HepG2 (cell line): Measurements from ENCODE around the gene ALDOA. TPM values are rescaled to one million over a fixed set of nuclear protein-coding genes. Genes with fewer than 3 reads are reported as not detected.

Experiments
- ERF ChIP-seq: IDR thresholded peaks from 2 replicates; pipeline ENCODE4 v1.6.1; 2018; ENCODE audit warnings: missing biosample characterization, missing genetic modification reagents
- GATAD1 ChIP-seq: IDR thresholded peaks from 2 replicates; pipeline ENCODE4 v1.6.1; 2016; ENCODE audit warnings: missing genetic modification reagents, missing compliant biosample characterization
- JUN ChIP-seq: sonication (generic); formaldehyde crosslinking; IDR thresholded peaks from 2 replicates; pipeline ENCODE4 v1.4.0; 2020; ENCODE audit warnings: mild to moderate bottlenecking, missing genetic modification reagents
- KDM2A ChIP-seq: sonication (generic); formaldehyde crosslinking; IDR thresholded peaks from 2 replicates; pipeline ENCODE4 v1.4.0; 2020; ENCODE audit warnings: low read depth, missing genetic modification reagents, borderline replicate concordance
- KDM5B ChIP-seq: sonication (generic); formaldehyde crosslinking; IDR thresholded peaks from 2 replicates; pipeline ENCODE4 v1.4.0; 2020; ENCODE audit warnings: missing genetic modification reagents, mild to moderate bottlenecking, borderline replicate concordance
- MYC ChIP-seq: sonication (generic); formaldehyde crosslinking; IDR thresholded peaks from 2 replicates; pipeline ENCODE4 v1.9.0; 2021; ENCODE audit warnings: missing genetic modification reagents, borderline replicate concordance
- RXRA ChIP-seq: sonication (generic); formaldehyde crosslinking; IDR thresholded peaks from 2 replicates; pipeline ENCODE4 v1.5.1; 2020; ENCODE audit warnings: missing genetic modification reagents
- SIX4 ChIP-seq: sonication (generic); formaldehyde crosslinking; IDR thresholded peaks from 2 replicates; pipeline ENCODE4 v1.4.0; 2020; ENCODE audit warnings: missing genetic modification reagents
- SUZ12 ChIP-seq: fragments of 150-350 bp; IDR thresholded peaks from 2 replicates; pipeline ENCODE4 v1.6.1; 2014; ENCODE audit warnings: low read depth, low read length
- TEAD3 ChIP-seq: optimal IDR thresholded peaks from 2 replicates; pipeline ENCODE3; 2016; ENCODE audit warnings: borderline replicate concordance
- ZBTB7B ChIP-seq: sonication (generic); formaldehyde crosslinking; IDR thresholded peaks from 2 replicates; pipeline ENCODE4 v1.4.0; 2020; ENCODE audit warnings: missing genetic modification reagents
- ZFY ChIP-seq: sonication (generic); formaldehyde crosslinking; IDR thresholded peaks from 2 replicates; pipeline ENCODE4 v1.4.0; 2020; ENCODE audit warnings: missing genetic modification reagents
- ZNF33A ChIP-seq: sonication (generic); formaldehyde crosslinking; IDR thresholded peaks from 2 replicates; pipeline ENCODE4 v1.5.1; 2020; ENCODE audit warnings: missing genetic modification reagents, mild to moderate bottlenecking, moderate library complexity, borderline replicate concordance
- ZNF350 ChIP-seq: sonication (generic); formaldehyde crosslinking; IDR thresholded peaks from 2 replicates; pipeline ENCODE4 v1.4.0; 2020; ENCODE audit warnings: mild to moderate bottlenecking, low read depth, missing genetic modification reagents, borderline replicate concordance
- ZNF83 ChIP-seq: sonication (generic); formaldehyde crosslinking; IDR thresholded peaks from 2 replicates; pipeline ENCODE4 v1.4.0; 2020; ENCODE audit warnings: missing genetic modification reagents, mild to moderate bottlenecking, borderline replicate concordance
- ZSCAN25 ChIP-seq: sonication (generic); formaldehyde crosslinking; IDR thresholded peaks from 2 replicates; pipeline ENCODE4 v1.8.0; 2022; ENCODE audit warnings: mild to moderate bottlenecking, missing genetic modification reagents
- polyA plus RNA-seq, 8 experiments: library from polyadenylated mRNA; depleted of rRNA in 3 of 8; stranded (reverse) in 7 of 8; unstranded in 1 of 8; fragments of >200 nt; fragmentation: Illumina TruSeq in 4 of 8; extraction: Trizol in 4 of 8; gene quantifications; 2 replicates each; pipeline versions ENCODE4 v1.2.1 to v1.2.3, GENCODE V29; 2011 to 2016; ENCODE audit warnings: low read depth in 4 of 8, missing spikeins in 1 of 8, mixed read lengths in 1 of 8; ENCODE audit not compliant: insufficient read depth in 1 of 8
- total RNA-seq, 5 experiments: library from RNA; depleted of rRNA; stranded (reverse); fragments of >200 nt; fragmentation: Illumina TruSeq; extraction: Trizol; gene quantifications; 2 replicates each; pipeline ENCODE4 v1.2.3, GENCODE V29; 2016; ENCODE audit warnings: low read depth in 1 of 5
- TF ChIP-seq, protein P1 (sequence below): sonication (generic); formaldehyde crosslinking; IDR thresholded peaks from 2 replicates; pipeline ENCODE4 v1.4.0; 2020; ENCODE audit warnings: missing genetic modification reagents
- TF ChIP-seq, protein P2 (sequence below): IDR thresholded peaks from 2 replicates; pipeline ENCODE4 v1.6.1; 2018; ENCODE audit warnings: missing genetic modification reagents
- TF ChIP-seq, protein P3 (sequence below): sonication (generic); formaldehyde crosslinking; IDR thresholded peaks from 2 replicates; pipeline ENCODE4 v1.4.0; 2020; ENCODE audit warnings: missing genetic modification reagents, borderline replicate concordance
- TF ChIP-seq, protein P4 (sequence below): sonication (generic); formaldehyde crosslinking; IDR thresholded peaks from 2 replicates; pipeline ENCODE4 v1.4.0; 2020; ENCODE audit warnings: missing genetic modification reagents

The ALDOA gene
- total and polyA plus RNA-seq, 2 of the 13 experiments (the other 11 are each of a cell fraction or from before 2014, with no cell fraction given) = 925 to 1,884 TPM

DNA sequence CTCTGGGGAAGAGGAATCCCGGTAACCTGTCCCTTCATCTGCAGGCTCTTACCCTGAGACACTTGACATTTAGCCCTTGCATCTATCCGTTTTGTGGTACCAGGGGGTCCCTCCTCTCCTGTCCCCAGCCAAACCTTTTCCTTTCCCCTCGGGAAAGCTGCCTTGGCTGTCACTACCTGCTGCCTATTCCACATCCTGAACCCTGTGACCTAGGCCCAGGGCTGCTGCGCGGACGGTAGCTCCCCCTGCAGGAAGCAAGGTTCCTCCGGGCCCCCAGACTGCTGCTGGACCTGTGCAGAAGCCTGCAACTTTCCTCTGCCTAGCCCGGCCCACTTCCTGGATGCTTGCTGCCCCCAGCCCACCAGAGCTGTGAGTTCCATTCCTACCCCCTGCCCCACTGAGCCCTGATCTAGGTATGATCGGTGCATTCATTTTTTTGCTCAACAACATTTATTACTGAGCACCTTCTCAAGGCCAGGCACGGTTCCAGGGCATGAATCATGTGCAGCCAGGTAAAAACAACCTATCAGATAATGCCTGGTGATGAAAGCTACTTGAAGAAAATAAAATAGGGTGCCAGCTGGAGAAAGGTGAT lies 10.5 kb upstream of the ALDOA start (continued):
- TF ChIP-seq KDM2A (peak; percentile 81; the same call in 1 of the 2 replicates), SUZ12 (0 out of 2 replicates have a peak, but pooled peaks have one; percentile 17), SIX4 (CRISPR knock-in tag) (no peak), ZBTB7B (CRISPR knock-in tag) (peak; percentile 36; the same call in 1 of the 2 replicates), TEAD3 (CRISPR knock-in tag) (peak; percentile 69), KDM5B (CRISPR knock-in tag) (0 out of 2 replicates have a peak, but pooled peaks have one; percentile 49), ZNF83 (CRISPR knock-in tag) (0 out of 2 replicates have a peak, but pooled peaks have one; percentile 79), ERF (CRISPR knock-in tag) (0 out of 2 replicates have a peak, but pooled peaks have one; percentile 22), ZNF33A (no peak), ZFY (CRISPR knock-in tag) (peak; percentile 61; the same call in 1 of the 2 replicates), ZNF350 (CRISPR knock-in tag) (peak; percentile 54; the same call in 1 of the 2 replicates), ZSCAN25 (peak; percentile 38; the same call in 1 of the 2 replicates), JUN (CRISPR knock-in tag) (0 out of 2 replicates have a peak, but pooled peaks have one; percentile 48), MYC (CRISPR knock-in tag) (peak; percentile 48; the same call in 1 of the 2 replicates), RXRA (peak; percentile 65; the same call in 1 of the 2 replicates), GATAD1 (peak; percentile 48; the same call in 1 of the 2 replicates)
- TF ChIP-seq, protein P1, sequence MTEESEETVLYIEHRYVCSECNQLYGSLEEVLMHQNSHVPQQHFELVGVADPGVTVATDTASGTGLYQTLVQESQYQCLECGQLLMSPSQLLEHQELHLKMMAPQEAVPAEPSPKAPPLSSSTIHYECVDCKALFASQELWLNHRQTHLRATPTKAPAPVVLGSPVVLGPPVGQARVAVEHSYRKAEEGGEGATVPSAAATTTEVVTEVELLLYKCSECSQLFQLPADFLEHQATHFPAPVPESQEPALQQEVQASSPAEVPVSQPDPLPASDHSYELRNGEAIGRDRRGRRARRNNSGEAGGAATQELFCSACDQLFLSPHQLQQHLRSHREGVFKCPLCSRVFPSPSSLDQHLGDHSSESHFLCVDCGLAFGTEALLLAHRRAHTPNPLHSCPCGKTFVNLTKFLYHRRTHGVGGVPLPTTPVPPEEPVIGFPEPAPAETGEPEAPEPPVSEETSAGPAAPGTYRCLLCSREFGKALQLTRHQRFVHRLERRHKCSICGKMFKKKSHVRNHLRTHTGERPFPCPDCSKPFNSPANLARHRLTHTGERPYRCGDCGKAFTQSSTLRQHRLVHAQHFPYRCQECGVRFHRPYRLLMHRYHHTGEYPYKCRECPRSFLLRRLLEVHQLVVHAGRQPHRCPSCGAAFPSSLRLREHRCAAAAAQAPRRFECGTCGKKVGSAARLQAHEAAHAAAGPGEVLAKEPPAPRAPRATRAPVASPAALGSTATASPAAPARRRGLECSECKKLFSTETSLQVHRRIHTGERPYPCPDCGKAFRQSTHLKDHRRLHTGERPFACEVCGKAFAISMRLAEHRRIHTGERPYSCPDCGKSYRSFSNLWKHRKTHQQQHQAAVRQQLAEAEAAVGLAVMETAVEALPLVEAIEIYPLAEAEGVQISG (CRISPR knock-in tag) = peak; percentile 72
- TF ChIP-seq, protein P2, sequence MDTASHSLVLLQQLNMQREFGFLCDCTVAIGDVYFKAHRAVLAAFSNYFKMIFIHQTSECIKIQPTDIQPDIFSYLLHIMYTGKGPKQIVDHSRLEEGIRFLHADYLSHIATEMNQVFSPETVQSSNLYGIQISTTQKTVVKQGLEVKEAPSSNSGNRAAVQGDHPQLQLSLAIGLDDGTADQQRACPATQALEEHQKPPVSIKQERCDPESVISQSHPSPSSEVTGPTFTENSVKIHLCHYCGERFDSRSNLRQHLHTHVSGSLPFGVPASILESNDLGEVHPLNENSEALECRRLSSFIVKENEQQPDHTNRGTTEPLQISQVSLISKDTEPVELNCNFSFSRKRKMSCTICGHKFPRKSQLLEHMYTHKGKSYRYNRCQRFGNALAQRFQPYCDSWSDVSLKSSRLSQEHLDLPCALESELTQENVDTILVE (CRISPR knock-in tag) = peak; percentile 52; the same call in 1 of the 2 replicates
- TF ChIP-seq, protein P3, sequence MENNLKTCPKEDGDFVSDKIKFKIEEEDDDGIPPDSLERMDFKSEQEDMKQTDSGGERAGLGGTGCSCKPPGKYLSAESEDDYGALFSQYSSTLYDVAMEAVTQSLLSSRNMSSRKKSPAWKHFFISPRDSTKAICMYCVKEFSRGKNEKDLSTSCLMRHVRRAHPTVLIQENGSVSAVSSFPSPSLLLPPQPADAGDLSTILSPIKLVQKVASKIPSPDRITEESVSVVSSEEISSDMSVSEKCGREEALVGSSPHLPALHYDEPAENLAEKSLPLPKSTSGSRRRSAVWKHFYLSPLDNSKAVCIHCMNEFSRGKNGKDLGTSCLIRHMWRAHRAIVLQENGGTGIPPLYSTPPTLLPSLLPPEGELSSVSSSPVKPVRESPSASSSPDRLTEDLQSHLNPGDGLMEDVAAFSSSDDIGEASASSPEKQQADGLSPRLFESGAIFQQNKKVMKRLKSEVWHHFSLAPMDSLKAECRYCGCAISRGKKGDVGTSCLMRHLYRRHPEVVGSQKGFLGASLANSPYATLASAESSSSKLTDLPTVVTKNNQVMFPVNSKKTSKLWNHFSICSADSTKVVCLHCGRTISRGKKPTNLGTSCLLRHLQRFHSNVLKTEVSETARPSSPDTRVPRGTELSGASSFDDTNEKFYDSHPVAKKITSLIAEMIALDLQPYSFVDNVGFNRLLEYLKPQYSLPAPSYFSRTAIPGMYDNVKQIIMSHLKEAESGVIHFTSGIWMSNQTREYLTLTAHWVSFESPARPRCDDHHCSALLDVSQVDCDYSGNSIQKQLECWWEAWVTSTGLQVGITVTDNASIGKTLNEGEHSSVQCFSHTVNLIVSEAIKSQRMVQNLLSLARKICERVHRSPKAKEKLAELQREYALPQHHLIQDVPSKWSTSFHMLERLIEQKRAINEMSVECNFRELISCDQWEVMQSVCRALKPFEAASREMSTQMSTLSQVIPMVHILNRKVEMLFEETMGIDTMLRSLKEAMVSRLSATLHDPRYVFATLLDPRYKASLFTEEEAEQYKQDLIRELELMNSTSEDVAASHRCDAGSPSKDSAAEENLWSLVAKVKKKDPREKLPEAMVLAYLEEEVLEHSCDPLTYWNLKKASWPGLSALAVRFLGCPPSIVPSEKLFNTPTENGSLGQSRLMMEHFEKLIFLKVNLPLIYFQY = peak; percentile 76; the same call in 1 of the 2 replicates
- TF ChIP-seq, protein P4, sequence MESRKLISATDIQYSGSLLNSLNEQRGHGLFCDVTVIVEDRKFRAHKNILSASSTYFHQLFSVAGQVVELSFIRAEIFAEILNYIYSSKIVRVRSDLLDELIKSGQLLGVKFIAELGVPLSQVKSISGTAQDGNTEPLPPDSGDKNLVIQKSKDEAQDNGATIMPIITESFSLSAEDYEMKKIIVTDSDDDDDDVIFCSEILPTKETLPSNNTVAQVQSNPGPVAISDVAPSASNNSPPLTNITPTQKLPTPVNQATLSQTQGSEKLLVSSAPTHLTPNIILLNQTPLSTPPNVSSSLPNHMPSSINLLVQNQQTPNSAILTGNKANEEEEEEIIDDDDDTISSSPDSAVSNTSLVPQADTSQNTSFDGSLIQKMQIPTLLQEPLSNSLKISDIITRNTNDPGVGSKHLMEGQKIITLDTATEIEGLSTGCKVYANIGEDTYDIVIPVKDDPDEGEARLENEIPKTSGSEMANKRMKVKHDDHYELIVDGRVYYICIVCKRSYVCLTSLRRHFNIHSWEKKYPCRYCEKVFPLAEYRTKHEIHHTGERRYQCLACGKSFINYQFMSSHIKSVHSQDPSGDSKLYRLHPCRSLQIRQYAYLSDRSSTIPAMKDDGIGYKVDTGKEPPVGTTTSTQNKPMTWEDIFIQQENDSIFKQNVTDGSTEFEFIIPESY (CRISPR knock-in tag) = peak; percentile 9; the same call in 1 of the 2 replicates
